Activated CD8-positive, alpha-beta memory T cell treated with anti-CD3 and anti-CD28 coated beads, Interleukin-2, amount 10 ng/mL, durations not matched to agents 7 days and 5 days (primary cell): ENCODE results near the gene UAP1L1. TPM values are rescaled to one million over a fixed set of nuclear protein-coding genes. Genes with fewer than 3 reads are reported as not detected.
"Not testable (repeated sequence)": the region's sequence is repeated elsewhere in the genome, so short reads cannot be mapped to it uniquely, and the experiment has no call there.

Experiments used
- ATAC-seq: fragments of 150-1000 bp; cut with Tn5 transposase; one replicate; pipeline ENCODE4 v1.10.0; 2021; ENCODE audit warnings: moderate library complexity
- CTCF ChIA-PET: fragments of 350-600 bp; sonication (Branson Sonifier 250); formaldehyde crosslinking; loops from one replicate; lab custom pipeline; 2021; ENCODE audit warnings: antibody characterized with exemption; lab: Charles Lee
- DNase-seq: peaks from one replicate; pipeline ENCODE4 v3.0.0-alpha.2; 2020
- H3K27ac Mint-ChIP-seq: one replicate; pipeline ENCODE4 v1.8.0; 2021; ENCODE audit warnings: mild to moderate bottlenecking, mixed read lengths
- H3K27me3 Mint-ChIP-seq: one replicate; pipeline ENCODE4 v1.8.0; 2021; ENCODE audit warnings: mixed read lengths
- H3K36me3 Mint-ChIP-seq: one replicate; pipeline ENCODE4 v1.8.0; 2021; ENCODE audit warnings: mild to moderate bottlenecking, mixed read lengths
- H3K4me1 Mint-ChIP-seq: one replicate; pipeline ENCODE4 v1.8.0; 2021; ENCODE audit warnings: mixed read lengths
- H3K4me3 Mint-ChIP-seq: one replicate; pipeline ENCODE4 v1.8.0; 2021; ENCODE audit warnings: mild to moderate bottlenecking, moderate library complexity, mixed read lengths
- H3K9me3 Mint-ChIP-seq: one replicate; pipeline ENCODE4 v1.8.0; 2022; ENCODE audit warnings: low read depth, mixed read lengths
- total RNA-seq, 2 experiments: library from RNA; stranded (reverse); gene quantifications; one replicate each; pipeline ENCODE4 v1.2.3, GENCODE V29; 2021

The UAP1L1 gene
- total RNA-seq, 2 experiments from 2014 or later = 32.6 to 35.3 TPM

GRCh38 chr9:137114220-137114612 is 36.9 kb downstream of the UAP1L1 start:
- H3K27ac Mint-ChIP-seq = no peak overlapping the region
- no peaks in the 10 kb centered on the region for H3K27me3 Mint-ChIP-seq

GRCh38 chr9:137114613-137115393 is 37.5 kb downstream of the UAP1L1 start, which contains the start of gene DPP7:
DPP7 (minus strand) TSS chr9:137114733; CDS start chr9:137114713, 20 bp downstream.
- DNase-seq (peak; percentile 85), ATAC-seq (peak; percentile 96)
- peak within 1 kb of the TSS; percentile 52 for H3K27ac Mint-ChIP-seq
- no peaks in the 10 kb centered on the region for H3K9me3 Mint-ChIP-seq
- CTCF ChIA-PET = interaction anchor here (0.8 to 10.6 kb wide), 14 partner anchors 12 to 122 kb away, joined by 3 to 91 read pairs (median 4); partner anchors contain the start of genes CYSRT1, MAN1B1, RNF224 and SAPCD2
- no peaks in the 10 kb centered on the region for H3K27me3 Mint-ChIP-seq
- peaks cover 10% of the 10 kb centered on the region for H3K4me1 Mint-ChIP-seq
- peaks cover 2% of the 10 kb centered on the region for H3K36me3 Mint-ChIP-seq
- peak within 1 kb of the TSS; percentile 66 for H3K4me3 Mint-ChIP-seq

More at GRCh38 chr9:137114220-137114612, 36.9 kb downstream of the UAP1L1 start:
- CTCF ChIA-PET = interaction anchor here (0.7 to 10.6 kb wide), 13 partner anchors 13 to 385 kb away, joined by 3 to 91 read pairs (median 5); partner anchors contain the start of genes MAN1B1, RNF224 and TOR4A
- ATAC-seq = peak; percentile 24
- Mint-ChIP-seq H3K4me1 (peaks cover 7% of the 10 kb centered on the region), H3K4me3 (peak overlapping the region; percentile 66), H3K9me3 (no peaks in the 10 kb centered on the region), H3K36me3 (peaks cover 2% of the 10 kb centered on the region)
- no peak for DNase-seq

GRCh38 chr9:137115394-137116026 is 38.2 kb downstream of the UAP1L1 start:
- Mint-ChIP-seq H3K27me3 (no peaks in the 10 kb centered on the region), H3K9me3 (no peaks in the 10 kb centered on the region), H3K4me3 (no peak overlapping the region), H3K36me3 (peaks cover 2% of the 10 kb centered on the region), H3K27ac (no peak overlapping the region), H3K4me1 (peaks cover 10% of the 10 kb centered on the region)
- ATAC-seq (no peak), DNase-seq (no peak)
- CTCF ChIA-PET = interaction anchor here (0.8 to 10.6 kb wide), 12 partner anchors 11 to 122 kb away, joined by 3 to 91 read pairs (median 4); partner anchors contain the start of genes CYSRT1, MAN1B1, RNF224 and SAPCD2

- H3K4me3 Mint-ChIP-seq = no peak overlapping the region
- ATAC-seq = no peak
- peaks cover 10% of the 10 kb centered on the region for H3K4me1 Mint-ChIP-seq
- H3K27ac Mint-ChIP-seq = no peak overlapping the region
- CTCF ChIA-PET = interaction anchor here (1.2 to 10.6 kb wide), 4 partner anchors 19 to 121 kb away, joined by 3 to 91 read pairs (median 28); partner anchors contain the start of gene RNF224
- no peaks in the 10 kb centered on the region for H3K27me3 Mint-ChIP-seq
- no peaks in the 10 kb centered on the region for H3K9me3 Mint-ChIP-seq
- H3K36me3 Mint-ChIP-seq = no peaks in the 10 kb centered on the region
- no peak for DNase-seq
These were observed 38.8 kb downstream of the UAP1L1 start for GRCh38 chr9:137116027-137116507.

GRCh38 chr9:137116728-137117127 is 39.4 kb downstream of the UAP1L1 start:
- ATAC-seq = no peak
- Mint-ChIP-seq H3K27me3 (no peaks in the 10 kb centered on the region), H3K36me3 (no peaks in the 10 kb centered on the region), H3K4me1 (peaks cover 10% of the 10 kb centered on the region), H3K4me3 (no peak overlapping the region), H3K9me3 (no peaks in the 10 kb centered on the region), H3K27ac (no peak overlapping the region)
- no peak for DNase-seq
- CTCF ChIA-PET = interaction anchor here (5.0 to 10.6 kb wide), 2 partner anchors 111 to 120 kb away, joined by 34 to 91 read pairs; partner anchors contain the start of gene RNF224

GRCh38 chr9:137117269-137117731 is 40.0 kb downstream of the UAP1L1 start:
- Mint-ChIP-seq H3K27ac (no peak overlapping the region), H3K4me1 (peaks cover 10% of the 10 kb centered on the region), H3K9me3 (no peaks in the 10 kb centered on the region), H3K27me3 (no peaks in the 10 kb centered on the region), H3K36me3 (no peaks in the 10 kb centered on the region), H3K4me3 (no peak overlapping the region)
- ATAC-seq (no peak), DNase-seq (no peak)
- CTCF ChIA-PET = interaction anchor here (1.0 to 10.6 kb wide), 6 partner anchors 13 to 120 kb away, joined by 3 to 91 read pairs (median 6); partner anchors contain the start of gene RNF224

GRCh38 chr9:137118092-137118603 is 40.8 kb downstream of the UAP1L1 start:
- not testable (repeated sequence) for H3K9me3 Mint-ChIP-seq, H3K36me3 Mint-ChIP-seq, H3K27me3 Mint-ChIP-seq, H3K4me3 Mint-ChIP-seq, H3K27ac Mint-ChIP-seq, H3K4me1 Mint-ChIP-seq, ATAC-seq, DNase-seq
- CTCF ChIA-PET = interaction anchor here (0.7 to 10.6 kb wide), 13 partner anchors 9 to 419 kb away, joined by 3 to 91 read pairs (median 5); partner anchors contain the start of genes CYSRT1, RNF224 and SSNA1

- not testable (repeated sequence) for ATAC-seq, H3K36me3 Mint-ChIP-seq, DNase-seq, H3K9me3 Mint-ChIP-seq, H3K4me3 Mint-ChIP-seq, H3K27ac Mint-ChIP-seq, H3K27me3 Mint-ChIP-seq
- CTCF ChIA-PET = interaction anchor here (0.7 to 10.6 kb wide), 6 partner anchors 26 to 167 kb away, joined by 3 to 91 read pairs (median 5); partner anchors contain the start of genes CYSRT1, NPDC1 and RNF224
- peaks cover 13% of the 10 kb centered on the region for H3K4me1 Mint-ChIP-seq
These were observed 44.8 kb downstream of the UAP1L1 start for GRCh38 chr9:137121927-137122795.

GRCh38 chr9:137122796-137123467 is 45.6 kb downstream of the UAP1L1 start:
- H3K36me3 Mint-ChIP-seq, ATAC-seq, H3K27me3 Mint-ChIP-seq, H3K9me3 Mint-ChIP-seq, H3K4me3 Mint-ChIP-seq, H3K27ac Mint-ChIP-seq, DNase-seq: not testable (repeated sequence)
- H3K4me1 Mint-ChIP-seq = peaks cover 20% of the 10 kb centered on the region
- CTCF ChIA-PET = interaction anchor here (0.6 to 10.6 kb wide), 9 partner anchors 27 to 168 kb away, joined by 3 to 91 read pairs (median 4); partner anchors contain the start of genes ANAPC2, CYSRT1, NPDC1 and RNF224

- H3K27ac Mint-ChIP-seq = no peak overlapping the region
- CTCF ChIA-PET = interaction anchor here (0.6 to 10.6 kb wide), 8 partner anchors 26 to 114 kb away, joined by 3 to 91 read pairs (median 3); partner anchors contain the start of genes ANAPC2, CYSRT1, RNF224 and SSNA1
These were observed 46.1 kb downstream of the UAP1L1 start for GRCh38 chr9:137123468-137123837.

GRCh38 chr9:137123952-137124462 is 46.7 kb downstream of the UAP1L1 start:
- not testable (repeated sequence) for H3K36me3 Mint-ChIP-seq, H3K4me3 Mint-ChIP-seq, DNase-seq, H3K9me3 Mint-ChIP-seq, H3K27me3 Mint-ChIP-seq, H3K27ac Mint-ChIP-seq, ATAC-seq
- peaks cover 30% of the 10 kb centered on the region for H3K4me1 Mint-ChIP-seq
- CTCF ChIA-PET = interaction anchor here (0.6 to 10.6 kb wide), 6 partner anchors 25 to 113 kb away, joined by 3 to 91 read pairs (median 4); partner anchors contain the start of genes ANAPC2, CYSRT1, RNF224 and SSNA1

More at GRCh38 chr9:137123468-137123837, 46.1 kb downstream of the UAP1L1 start:
- H3K27me3 Mint-ChIP-seq = no peaks in the 10 kb centered on the region
- H3K4me1 Mint-ChIP-seq = peaks cover 25% of the 10 kb centered on the region
- DNase-seq = no peak
- no peak for ATAC-seq
- no peak overlapping the region for H3K4me3 Mint-ChIP-seq
- H3K9me3 Mint-ChIP-seq = no peaks in the 10 kb centered on the region
- H3K36me3 Mint-ChIP-seq = peaks cover 2% of the 10 kb centered on the region
